Measurements from ENCODE around the gene PPP6R3. TPM values are rescaled to one million over a fixed set of nuclear protein-coding genes. Genes with fewer than 3 reads are reported as not detected.

Gene PPP6R3
- total and polyA plus RNA-seq, 2 of the 13 experiments (the other 11 are each of a cell fraction or from before 2014, with no cell fraction given) = 41.2 to 83.4 TPM

DNA sequence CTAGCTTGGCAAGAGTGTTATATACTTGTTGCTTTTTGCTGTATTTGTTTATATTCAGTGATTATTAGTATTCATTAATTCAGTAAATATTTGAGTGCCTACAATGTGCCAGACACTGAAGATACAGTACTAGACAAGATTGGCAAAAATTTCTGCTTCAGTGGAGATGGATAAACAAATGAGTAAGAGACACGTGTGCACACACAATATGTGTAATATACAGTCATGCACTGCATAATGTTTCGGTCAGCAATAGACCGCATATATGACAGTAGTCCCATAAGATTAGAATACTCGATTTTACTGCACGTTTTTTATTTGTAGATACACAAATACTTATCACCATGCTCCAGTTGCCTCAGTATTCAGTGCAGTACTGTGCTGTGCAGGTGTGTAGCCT, 118.9 kb downstream of the PPP6R3 start:
- no peak for TF ChIP-seq ZNF136 (CRISPR knock-in tag; IDR thresholded peaks at IDR 0.05; ENCODE audit: low read depth)
- TF ChIP-seq MIER2 (CRISPR knock-in tag; IDR thresholded peaks at IDR 0.05) = no peak
- no peak for TF ChIP-seq PHB2 (IDR thresholded peaks at IDR 0.05; ENCODE audit: partially characterized antibody)
- TF ChIP-seq, protein P1, sequence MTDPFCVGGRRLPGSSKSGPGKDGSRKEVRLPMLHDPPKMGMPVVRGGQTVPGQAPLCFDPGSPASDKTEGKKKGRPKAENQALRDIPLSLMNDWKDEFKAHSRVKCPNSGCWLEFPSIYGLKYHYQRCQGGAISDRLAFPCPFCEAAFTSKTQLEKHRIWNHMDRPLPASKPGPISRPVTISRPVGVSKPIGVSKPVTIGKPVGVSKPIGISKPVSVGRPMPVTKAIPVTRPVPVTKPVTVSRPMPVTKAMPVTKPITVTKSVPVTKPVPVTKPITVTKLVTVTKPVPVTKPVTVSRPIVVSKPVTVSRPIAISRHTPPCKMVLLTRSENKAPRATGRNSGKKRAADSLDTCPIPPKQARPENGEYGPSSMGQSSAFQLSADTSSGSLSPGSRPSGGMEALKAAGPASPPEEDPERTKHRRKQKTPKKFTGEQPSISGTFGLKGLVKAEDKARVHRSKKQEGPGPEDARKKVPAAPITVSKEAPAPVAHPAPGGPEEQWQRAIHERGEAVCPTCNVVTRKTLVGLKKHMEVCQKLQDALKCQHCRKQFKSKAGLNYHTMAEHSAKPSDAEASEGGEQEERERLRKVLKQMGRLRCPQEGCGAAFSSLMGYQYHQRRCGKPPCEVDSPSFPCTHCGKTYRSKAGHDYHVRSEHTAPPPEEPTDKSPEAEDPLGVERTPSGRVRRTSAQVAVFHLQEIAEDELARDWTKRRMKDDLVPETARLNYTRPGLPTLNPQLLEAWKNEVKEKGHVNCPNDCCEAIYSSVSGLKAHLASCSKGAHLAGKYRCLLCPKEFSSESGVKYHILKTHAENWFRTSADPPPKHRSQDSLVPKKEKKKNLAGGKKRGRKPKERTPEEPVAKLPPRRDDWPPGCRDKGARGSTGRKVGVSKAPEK (CRISPR knock-in tag; IDR thresholded peaks at IDR 0.05; ENCODE audit: borderline replicate concordance) = no peak
- TF ChIP-seq ZNF761 (CRISPR knock-in tag; conservative IDR thresholded peaks at IDR 0.05) = no peak
- TF ChIP-seq, protein P2, sequence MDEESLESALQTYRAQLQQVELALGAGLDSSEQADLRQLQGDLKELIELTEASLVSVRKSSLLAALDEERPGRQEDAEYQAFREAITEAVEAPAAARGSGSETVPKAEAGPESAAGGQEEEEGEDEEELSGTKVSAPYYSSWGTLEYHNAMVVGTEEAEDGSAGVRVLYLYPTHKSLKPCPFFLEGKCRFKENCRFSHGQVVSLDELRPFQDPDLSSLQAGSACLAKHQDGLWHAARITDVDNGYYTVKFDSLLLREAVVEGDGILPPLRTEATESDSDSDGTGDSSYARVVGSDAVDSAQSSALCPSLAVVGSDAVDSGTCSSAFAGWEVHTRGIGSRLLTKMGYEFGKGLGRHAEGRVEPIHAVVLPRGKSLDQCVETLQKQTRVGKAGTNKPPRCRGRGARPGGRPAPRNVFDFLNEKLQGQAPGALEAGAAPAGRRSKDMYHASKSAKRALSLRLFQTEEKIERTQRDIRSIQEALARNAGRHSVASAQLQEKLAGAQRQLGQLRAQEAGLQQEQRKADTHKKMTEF (CRISPR knock-in tag; IDR thresholded peaks at IDR 0.05) = no peak
- TF ChIP-seq ERF (CRISPR knock-in tag; IDR thresholded peaks at IDR 0.05) = no peak
- TF ChIP-seq SMARCE1 (IDR thresholded peaks at IDR 0.05; ENCODE audit: borderline replicate concordance) = no peak
- TF ChIP-seq SP140L (CRISPR knock-in tag; IDR thresholded peaks at IDR 0.05; ENCODE audit: borderline replicate concordance) = no peak
- TF ChIP-seq ZNF253 (CRISPR knock-in tag; IDR thresholded peaks at IDR 0.05; ENCODE audit: borderline replicate concordance) = no peak
- no peak for TF ChIP-seq ASH2L (IDR thresholded peaks at IDR 0.05; ENCODE audit: insufficient read length, low read depth, low read length)
- no peak for TF ChIP-seq SOX6 (IDR thresholded peaks at IDR 0.05)
- no peak for TF ChIP-seq SOX6 (CRISPR knock-in tag; IDR thresholded peaks at IDR 0.05)
- TF ChIP-seq ZNF329 (CRISPR knock-in tag; IDR thresholded peaks at IDR 0.05; ENCODE audit: low read depth) = no peak
- TF ChIP-seq NFYC (CRISPR knock-in tag; IDR thresholded peaks at IDR 0.05) = no peak
- TF ChIP-seq GLI4 (CRISPR knock-in tag; IDR thresholded peaks at IDR 0.05; ENCODE audit: borderline replicate concordance) = no peak
- TF ChIP-seq, protein P3, sequence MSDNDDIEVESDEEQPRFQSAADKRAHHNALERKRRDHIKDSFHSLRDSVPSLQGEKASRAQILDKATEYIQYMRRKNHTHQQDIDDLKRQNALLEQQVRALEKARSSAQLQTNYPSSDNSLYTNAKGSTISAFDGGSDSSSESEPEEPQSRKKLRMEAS (IDR thresholded peaks at IDR 0.05) = no peak
- no peak for TF ChIP-seq RBM22 (optimal IDR thresholded peaks at IDR 0.05; ENCODE audit: low read length)
- TF ChIP-seq, protein P4, sequence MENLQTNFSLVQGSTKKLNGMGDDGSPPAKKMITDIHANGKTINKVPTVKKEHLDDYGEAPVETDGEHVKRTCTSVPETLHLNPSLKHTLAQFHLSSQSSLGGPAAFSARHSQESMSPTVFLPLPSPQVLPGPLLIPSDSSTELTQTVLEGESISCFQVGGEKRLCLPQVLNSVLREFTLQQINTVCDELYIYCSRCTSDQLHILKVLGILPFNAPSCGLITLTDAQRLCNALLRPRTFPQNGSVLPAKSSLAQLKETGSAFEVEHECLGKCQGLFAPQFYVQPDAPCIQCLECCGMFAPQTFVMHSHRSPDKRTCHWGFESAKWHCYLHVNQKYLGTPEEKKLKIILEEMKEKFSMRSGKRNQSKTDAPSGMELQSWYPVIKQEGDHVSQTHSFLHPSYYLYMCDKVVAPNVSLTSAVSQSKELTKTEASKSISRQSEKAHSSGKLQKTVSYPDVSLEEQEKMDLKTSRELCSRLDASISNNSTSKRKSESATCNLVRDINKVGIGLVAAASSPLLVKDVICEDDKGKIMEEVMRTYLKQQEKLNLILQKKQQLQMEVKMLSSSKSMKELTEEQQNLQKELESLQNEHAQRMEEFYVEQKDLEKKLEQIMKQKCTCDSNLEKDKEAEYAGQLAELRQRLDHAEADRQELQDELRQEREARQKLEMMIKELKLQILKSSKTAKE (CRISPR knock-in tag; IDR thresholded peaks at IDR 0.05; ENCODE audit: borderline replicate concordance) = no peak
- no peak for TF ChIP-seq ZNF674 (CRISPR knock-in tag; IDR thresholded peaks at IDR 0.05; ENCODE audit: low read depth)
- TF ChIP-seq, protein P5, sequence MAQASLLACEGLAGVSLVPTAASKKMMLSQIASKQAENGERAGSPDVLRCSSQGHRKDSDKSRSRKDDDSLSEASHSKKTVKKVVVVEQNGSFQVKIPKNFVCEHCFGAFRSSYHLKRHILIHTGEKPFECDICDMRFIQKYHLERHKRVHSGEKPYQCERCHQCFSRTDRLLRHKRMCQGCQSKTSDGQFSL (CRISPR knock-in tag; IDR thresholded peaks at IDR 0.05) = no peak
- FAIRE-seq (no peak), DNase-seq (ENCODE audit: low spot score) (no peak), ATAC-seq (no peak)
- Histone ChIP-seq H3K9me3 (ENCODE audit: low read length) (no peaks in the 10 kb centered on the region), H3K36me3 (replicated peaks in 1 of 2; ENCODE audit: control insufficient read depth in 1 of 2, insufficient read depth in 2 of 2, low read length in 2 of 2) (peaks cover 40 to 91% of the 10 kb centered on the region in 2 experiments), H3K27ac (ENCODE audit: extremely low read length, insufficient read depth, low read length) (no peak overlapping the region), H3K9ac (ENCODE audit: insufficient read depth, low read depth, low read length) (no peak overlapping the region), H3K4me2 (ENCODE audit: low read depth, low read length) (no peak overlapping the region), H3K27me3 (ENCODE audit: control insufficient read depth in 1 of 2, insufficient read depth in 2 of 2, low read length in 2 of 2) (no peaks in the 10 kb centered on the region), H3K4me3 (replicated peaks in 1 of 3; ENCODE audit: insufficient read depth in 1 of 3, low read depth in 2 of 3, low read length in 3 of 3) (no peak overlapping the region), H4K20me1 (ENCODE audit: insufficient read depth, low read length) (no peaks in the 10 kb centered on the region), H2AFZ (ENCODE audit: low read length) (no peak overlapping the region), H3K79me2 (ENCODE audit: insufficient read depth, low read length) (no peaks in the 10 kb centered on the region), H3K4me1 (ENCODE audit: insufficient read depth, low read length) (no peaks in the 10 kb centered on the region)
- CTCF ChIA-PET (ENCODE audit: low intra/inter-chr PET ratio, low total read pairs) = no interaction called here
- BruUV-seq (replicated peaks) = no TSS peak
- POLR2A ChIA-PET = no interaction called here
- WGBS (ENCODE audit: low lambda C conversion rate) = 96% methylated on average over 5 of the region's 5 CpGs
- intact Hi-C loops (cut with micrococcal nuclease; ENCODE audit: unreplicated experiment) (no loop called here), in situ Hi-C loops (cut with HindIII; ENCODE audit: extremely low pct_ligation_motif_present, low pct_unique_long_range_greater_than_20kb) (no loop called here)
